Inflammatory macrophage (primary cell): ENCODE data around the gene RASAL2.
"Not testable (repeated sequence)": the region's sequence is repeated elsewhere in the genome, so short reads cannot be mapped to it uniquely, and the experiment has no call there.

ENCODE experiments used
- DNase-seq, 2 donors: peaks; one replicate each; pipeline ENCODE4 v3.0.0-alpha.2; 2020 to 2022

RASAL2 gene

DNA sequence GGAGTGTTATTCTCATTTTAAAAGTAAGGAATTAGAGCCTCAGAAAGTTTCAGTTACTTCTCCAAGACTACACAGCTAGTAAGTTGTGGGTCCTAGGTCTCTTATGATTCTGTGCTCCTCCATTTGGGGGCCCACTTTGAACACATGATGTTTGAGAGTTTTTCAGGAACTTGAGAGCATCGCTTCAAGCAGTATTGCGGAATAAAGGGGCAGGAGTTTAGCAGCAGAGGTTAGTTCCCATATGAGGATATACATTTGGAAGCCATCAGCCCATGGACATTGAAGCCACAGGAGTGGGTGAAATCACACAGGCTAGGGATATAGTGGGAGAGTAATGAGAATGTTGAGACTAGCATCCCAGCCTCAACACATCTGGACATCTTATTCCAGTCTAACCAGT, 143.2 kb downstream of the RASAL2 start:
- peak; percentile 64 to 72 for DNase-seq

DNA sequence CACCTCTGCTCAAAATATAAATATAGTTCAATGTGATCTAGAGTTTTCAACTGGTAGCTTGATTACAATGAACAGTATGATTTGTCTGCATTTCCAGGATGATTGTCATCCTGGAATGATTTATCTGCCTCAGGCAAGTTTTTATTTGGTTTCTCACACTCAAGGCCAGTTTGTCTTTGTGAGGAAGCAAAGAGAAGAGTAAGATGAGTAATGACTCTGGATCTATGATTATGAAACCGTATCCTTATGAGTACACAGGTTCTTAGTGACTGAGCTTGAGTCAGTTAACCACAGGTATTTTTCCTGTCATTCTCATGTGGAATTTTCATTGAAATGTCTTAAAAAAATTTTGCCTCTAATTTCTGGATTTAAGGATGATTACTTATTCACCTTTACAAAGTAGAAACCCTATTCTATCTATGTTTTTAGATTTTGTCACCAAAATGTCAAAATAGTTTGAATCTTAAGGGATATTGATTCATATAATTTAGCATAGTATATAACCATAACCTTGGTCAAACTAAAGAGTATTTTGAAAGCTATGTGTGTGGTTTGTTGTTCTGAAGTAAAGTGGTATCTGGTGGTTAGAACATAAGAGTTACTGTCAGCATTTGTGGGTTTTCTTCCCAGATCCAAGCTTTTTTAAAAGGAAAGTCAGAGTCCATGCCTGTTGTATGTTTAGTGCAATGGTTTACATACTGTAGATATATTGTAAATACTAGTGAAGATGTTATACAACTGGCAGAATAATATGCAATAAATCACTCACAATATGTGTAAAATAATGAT, 145.0 kb downstream of the RASAL2 start:
- DNase-seq = peak; percentile 21 to 57

DNA sequence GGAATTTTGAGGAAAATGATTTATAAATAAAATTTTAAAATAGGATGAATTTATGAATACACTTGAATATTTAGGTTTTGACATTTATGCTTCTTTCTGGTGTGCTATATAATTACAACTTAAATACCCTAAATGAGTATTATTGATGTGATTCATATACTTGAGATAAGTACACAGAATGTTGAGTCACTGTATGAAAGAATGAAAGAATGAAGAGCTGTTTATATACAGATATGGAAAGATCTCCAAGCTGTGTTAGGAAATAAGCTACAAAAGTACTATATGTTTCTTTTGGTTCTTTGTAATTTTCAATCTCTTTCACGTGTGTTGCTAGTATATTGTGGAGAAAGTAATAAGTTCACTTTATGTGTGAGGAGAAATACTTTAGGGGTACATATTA, 147.2 kb downstream of the RASAL2 start:
- no peak for DNase-seq

DNA sequence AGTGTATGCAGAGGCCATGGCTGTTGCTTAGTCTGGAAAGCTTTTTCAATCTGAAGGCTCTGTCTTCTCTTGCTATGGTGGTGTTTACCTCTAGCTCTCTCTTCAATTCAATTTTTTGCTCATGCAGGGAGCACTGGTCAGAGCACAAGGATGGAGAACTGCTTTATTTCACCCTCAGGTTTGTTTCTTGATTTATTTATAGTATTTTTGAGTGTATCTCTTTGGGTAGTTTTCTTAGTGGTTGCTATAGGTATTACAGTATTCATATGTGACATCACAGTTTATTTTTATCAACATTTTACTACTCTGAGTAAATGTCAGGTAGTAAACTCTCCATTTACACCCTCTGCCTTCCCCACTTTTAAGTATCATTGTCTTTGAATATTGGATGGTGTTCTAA, 147.9 kb downstream of the RASAL2 start:
- no peak for DNase-seq

DNA sequence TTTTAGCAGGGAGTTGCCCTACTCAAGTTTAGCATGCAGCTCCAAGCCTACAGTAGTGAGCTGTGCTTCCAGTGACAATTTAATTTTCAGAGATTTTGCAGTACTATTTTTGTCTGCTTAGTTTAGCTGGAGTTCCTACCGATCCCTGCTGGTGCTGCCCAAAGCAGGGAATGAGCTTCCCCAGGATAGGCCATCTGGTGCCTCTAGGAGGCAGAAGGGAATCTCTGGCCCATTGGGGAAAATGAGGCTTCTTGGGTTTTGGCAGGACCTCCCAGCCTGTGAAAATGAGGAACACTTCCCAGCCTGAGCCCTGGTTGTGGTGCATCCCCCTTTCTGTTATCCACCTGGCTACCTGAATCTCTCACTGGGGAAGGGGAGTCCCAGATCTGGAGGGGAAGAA, 149.2 kb downstream of the RASAL2 start:
- no peak for DNase-seq

DNA sequence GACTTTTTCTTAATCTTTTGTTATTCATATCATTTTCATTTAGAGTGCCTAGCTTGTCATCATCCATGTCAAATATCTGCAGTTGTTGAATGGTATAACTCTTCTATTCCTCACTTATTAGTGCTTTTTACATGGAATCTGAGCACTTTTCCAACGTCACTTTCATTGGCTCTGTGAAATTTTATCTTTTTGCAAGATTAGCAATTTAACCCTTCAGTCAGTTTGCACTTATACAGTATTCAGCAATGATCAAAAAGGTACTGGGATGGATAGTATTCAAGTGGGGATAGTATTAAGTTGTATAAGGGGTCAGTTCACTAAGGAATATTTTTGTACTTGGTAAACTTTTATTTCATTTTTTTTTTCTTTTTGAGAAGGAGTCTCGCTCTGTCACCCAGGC, 150.0 kb downstream of the RASAL2 start:
- DNase-seq = no peak

DNA sequence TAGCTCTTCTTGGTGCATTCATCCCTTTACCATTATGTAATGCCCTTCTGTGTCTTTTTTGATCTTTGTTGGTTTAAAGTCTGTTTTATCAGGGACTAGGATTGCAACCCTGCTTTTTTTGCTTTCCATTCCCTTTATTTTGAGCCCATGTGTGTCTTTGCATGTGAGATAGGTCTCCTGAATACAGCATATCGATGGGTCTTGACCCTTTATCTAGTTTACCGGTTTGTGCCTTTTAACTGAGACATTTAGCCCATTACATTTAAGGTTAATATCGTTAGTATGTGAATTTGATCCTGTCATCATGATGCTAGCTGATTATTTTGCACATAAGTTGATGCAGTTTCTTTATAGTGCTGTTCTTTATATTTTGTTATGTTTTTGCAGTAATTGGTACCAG, 154.4 kb downstream of the RASAL2 start:
- not testable (repeated sequence) for DNase-seq

DNA sequence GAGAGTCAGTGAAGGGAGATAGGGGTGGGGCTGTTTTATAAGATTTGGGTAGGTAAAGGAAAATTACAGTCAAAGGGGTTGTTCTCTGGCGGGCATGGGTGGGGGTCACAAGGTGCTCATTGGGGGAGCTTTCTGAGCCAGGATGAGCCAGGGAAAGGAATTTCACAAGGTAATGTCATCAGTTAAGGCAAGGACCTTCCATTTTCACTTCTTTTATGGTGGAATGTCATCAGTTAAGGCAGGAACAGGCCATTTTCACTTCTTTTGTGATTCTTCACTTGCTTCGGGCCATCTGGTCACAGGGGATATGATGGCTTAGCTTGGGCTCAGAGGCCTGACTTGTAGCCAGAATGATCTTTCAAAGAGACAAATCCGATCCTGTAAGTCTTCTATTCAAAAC, 159.7 kb downstream of the RASAL2 start:
- DNase-seq = not testable (repeated sequence)

DNA sequence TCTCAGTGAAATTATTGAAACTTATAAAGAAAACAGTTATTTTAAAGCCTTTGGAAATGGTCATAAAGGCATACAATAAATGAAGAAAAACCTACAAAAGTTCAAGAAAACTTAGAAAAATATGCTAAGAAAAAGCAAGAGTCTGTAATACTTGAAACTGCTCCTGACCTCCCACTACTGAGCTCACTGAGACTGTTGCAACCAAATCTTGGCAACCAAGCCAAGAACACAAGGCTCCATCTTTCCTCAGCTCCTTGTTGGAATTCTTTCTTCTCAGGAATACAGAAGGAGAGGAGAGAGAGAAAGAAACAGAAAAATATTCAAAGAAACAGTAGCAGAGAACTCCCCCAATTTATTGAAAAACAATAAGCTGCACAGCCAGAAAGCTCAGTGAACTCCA, 160.5 kb downstream of the RASAL2 start:
- DNase-seq = no peak

DNA sequence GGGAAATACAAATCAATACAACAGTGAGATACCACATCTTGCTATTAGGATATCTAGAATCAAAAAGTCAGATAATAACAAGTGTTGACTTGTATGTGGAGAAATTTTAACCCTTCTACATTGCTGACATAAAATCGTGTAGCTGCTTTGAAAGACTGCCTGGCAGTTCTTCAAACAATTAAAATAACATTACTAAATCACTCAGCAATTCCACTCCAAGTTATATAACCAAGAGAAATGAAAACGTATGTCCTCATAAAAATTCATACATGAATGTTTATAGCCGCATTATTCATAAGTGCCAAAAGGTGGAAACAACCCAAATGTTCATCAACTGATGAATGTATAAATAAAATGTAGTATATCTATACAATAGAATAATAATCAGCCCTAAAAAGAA, 164.6 kb downstream of the RASAL2 start:
- no peak for DNase-seq

DNA sequence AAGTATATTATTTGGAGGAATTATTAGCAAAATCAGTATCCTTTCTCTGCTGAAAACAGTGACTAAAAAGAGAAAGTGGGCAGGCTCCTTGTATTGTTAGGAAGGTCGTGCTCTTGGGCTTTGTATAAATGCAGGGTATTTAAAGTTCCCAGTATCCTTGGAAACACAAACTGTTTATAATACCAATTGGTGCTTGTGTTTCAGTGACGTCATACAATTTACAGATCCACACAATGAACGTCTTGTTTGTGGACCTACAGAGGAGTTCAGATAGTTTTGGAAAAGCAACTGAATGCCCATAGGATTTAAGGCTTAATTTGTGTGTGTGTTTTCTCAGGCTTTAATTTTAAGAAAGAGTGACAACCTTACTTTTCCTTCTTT, 168.2 kb downstream of the RASAL2 start:
- DNase-seq = no peak

DNA sequence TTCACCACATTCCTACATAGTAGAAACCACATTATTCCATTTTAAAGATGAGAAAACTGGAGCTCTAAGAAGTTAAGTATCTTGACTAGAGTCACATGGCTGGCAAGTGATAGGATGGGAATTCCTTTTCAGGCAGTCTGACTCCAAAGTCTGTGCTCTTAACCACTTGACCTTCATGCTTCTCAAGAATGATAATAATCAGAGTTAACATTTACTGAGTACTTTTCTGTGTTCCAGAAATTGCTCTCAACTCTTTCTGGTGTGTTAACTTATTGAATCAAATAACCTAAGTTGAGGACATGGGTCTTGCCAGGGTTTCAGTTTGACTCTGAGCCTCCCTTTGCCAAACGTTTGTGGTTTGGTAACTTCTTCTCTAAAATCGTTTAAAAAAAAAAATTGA, 169.4 kb downstream of the RASAL2 start:
- no peak for DNase-seq

DNA sequence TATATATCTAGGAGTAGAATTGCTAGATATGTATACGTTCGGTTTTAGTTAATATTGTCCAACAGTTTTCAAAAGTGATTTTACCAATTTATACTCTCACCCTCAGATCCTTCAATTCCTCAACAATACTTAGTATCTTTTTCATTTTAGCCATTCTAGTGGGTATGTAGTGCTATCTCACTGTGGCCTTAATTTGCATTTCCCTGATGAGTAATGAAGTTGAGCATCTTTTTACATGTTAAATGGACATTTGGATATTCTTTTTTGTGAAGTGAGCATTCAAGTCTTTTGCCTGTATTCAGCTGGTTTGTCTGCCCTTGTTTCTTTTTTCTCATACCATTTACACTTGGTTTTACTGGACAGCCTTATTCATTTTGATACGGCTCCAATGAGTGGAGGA, 172.2 kb downstream of the RASAL2 start:
- DNase-seq = no peak

DNA sequence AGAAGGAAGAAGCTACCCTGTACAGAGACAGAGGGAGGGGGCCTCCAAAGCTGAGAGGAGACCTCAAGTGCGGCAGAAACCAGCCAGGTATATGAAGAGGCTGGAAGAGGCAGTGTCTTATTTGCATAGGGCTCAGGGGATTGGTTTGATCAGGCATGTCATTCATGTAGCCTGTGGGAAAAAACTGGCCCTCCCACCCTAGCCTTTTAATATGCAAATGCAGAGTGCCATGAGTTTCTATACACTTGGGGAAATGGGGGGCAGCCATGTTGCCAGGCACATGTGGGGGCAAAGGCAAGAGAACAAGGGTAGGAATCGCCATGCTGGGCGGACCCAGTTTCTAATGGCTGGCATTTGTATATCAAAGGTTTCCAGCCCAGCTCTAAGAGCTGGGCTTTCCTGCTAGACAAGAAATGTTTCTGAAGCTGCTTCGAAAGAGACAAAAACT, 172.7 kb downstream of the RASAL2 start:
- DNase-seq = no peak

DNA sequence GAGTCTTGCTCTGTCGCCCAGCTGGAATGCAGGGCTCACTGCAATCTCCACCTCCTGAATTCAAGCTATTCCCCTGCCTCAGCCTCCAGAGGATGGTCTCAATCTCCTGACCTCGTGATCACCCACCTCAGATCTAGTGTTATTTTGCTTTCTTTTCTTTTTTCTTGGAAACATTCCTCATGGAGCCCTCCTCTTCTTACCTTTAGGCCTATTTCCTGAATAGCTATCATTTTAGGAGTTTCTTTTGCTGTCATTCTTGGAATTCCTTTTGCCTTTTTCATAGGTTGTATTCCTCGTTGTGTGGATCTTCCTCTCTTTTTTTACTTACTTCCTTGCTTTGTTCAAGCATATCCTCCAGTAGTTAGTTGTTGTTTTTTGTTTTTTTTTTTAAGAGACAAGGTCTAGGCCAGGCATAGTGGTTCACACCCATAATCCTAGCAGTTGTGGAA, 173.8 kb downstream of the RASAL2 start:
- no peak for DNase-seq

DNA sequence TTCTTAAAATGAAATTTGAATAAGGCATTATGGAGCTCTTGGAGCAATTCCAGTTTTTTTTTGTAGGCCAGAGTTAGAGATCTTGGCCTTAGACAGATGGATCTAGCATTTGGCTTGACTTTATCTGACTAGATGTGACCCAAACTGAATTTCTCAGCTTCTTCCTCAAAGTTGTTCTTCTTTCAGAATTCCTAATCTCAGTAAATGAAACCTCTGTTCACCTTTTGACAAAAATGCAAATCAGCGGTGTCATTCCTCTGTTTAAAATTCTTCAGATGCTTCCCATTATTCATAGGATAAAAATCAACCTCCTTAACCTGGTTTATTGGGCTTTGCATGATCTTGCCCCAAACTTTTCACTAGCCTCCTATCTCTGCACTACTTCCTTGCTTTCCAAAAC, 177.6 kb downstream of the RASAL2 start:
- no peak for DNase-seq

DNA sequence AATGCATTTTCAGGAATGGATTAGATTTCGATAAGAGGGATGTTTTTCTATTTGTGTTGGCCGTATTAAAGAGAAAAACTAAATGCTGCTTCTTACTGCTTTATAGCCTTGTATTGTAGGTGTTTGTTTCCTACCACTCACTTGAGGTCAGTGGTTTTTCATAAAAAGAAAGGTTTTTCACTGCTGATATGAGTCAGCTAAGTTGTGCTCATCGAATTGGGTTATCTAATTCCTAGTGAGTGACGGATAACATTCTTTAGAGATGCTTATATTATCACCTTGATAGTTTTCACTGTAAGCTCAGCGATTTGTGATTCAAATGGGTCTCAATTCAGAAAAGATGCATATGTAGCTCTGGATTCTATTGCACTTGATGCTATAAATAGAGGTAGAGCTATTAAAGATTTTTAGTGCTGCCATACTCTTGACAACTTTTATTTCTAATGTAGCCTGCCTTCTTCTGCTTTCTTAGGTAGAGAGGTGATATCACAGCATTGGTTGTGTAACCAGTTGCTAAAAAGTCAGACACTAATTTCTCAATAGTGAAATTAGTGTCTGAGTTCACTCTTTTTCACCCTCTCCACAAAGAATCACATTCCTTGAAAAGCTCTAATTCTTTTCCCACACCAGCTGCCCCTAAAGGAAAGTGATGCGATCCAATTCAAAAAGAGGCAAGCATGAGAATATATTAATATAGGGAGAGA, 180.0 kb downstream of the RASAL2 start:
- peak; percentile 42 to 56 for DNase-seq

DNA sequence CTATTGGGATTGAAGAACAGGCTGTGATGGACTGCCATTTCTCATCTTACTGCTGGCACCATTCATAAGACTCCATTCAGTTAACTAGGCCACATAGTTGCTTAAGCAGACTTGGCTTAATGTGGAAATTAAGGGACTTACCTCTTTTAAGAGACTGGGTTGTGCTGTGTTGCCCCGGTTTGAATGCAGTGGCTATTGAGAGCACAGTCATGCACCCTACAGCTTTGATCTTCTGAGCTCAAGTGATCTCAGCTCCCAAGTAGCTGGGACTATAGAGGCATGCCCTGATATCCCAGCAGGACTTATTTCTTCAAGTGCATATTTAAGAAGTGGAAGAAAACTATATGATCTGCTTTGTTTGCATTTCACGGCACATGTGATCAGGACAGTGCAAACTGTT, 181.1 kb downstream of the RASAL2 start:
- DNase-seq = peak in 1 of 2 donors; percentile 34

DNA sequence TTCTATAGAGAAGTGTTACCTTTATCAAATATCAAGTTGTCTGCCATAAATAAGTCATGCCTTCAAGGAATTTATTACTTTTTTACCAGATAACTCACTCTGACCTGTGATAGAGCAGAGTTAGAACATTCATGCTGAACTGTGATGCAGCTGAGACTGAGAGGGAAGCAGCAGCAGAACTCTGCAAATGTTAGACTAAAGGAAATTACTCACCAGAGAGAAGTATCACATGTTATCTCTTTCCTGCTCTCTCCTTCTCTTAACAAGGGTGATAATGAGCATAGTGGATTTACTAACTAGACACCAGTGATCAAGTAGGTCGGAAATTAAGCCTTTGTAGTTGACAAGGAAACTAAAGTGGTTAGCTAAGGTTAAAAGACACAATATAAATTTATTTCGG, 181.6 kb downstream of the RASAL2 start:
- peak; percentile 47 to 50 for DNase-seq

DNA sequence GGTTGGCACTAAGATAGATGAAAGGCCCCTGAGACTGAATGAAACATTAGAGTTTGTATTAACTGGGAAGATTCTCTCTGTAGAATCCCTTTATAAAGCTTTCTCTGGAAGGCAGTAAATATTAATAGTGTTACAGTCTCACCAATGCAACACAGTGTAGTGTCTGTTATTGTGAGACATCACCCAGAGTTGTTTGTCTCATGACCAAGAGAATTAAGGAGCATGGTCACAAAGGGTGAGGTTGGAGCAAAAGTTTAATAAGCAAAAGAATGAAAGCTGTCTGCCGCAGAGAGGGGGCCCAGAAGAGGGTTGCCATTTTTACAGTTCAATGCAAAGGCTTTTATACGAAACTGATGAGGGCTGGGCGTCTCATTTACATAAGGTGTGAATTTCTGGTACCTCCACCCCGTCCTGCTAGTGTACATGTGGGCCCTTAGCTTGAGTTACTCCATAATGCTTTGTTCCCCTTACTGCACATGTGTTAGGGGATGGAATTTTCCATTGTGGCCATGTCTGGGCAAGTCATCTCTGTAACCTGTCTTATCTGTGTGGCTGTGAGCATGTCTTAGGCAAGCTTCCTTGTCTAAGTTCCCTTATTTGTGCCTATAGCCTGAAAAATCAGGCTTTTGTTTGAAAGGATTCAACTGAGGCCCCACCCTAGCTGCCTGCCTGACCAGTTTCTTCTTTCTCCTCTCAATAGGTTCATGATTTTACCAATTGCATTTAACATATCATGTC, 184.1 kb downstream of the RASAL2 start:
- DNase-seq = peak; percentile 82 to 86

DNA sequence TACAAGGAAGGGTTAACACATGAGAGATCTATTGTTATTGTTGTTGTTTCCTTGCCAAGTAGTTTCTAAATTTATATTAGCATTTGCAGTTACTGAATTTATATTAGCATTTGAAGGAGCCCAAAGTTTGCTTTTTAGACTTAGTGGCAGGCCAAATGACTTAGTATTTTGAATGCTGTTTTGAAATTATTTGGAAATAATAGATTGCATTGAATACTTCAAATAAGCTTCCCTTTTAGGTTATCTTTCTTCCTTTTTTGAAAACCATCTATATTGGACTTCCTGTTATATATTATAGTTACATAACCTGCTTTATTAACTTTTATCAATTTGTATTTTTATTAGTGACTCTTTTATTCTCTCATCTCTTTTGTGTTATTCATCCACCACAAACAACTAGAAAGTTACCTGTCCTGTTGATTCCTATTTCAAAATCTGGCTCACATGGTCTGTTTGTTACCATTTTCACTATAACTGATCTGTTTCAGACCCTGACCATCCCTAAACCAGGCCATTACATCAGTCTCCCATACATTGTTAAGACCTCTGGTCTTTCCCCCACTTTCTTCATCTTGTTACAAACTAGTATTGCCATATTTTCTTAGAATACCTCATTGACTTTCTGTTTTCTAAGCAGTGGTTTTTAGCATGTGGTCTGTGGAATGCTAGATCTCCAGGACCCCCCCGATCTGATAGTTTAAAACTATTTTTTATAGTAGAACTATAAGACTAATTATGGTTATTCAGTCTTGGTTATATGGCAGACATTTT, 185.2 kb downstream of the RASAL2 start:
- peak; percentile 25 to 84 for DNase-seq

DNA sequence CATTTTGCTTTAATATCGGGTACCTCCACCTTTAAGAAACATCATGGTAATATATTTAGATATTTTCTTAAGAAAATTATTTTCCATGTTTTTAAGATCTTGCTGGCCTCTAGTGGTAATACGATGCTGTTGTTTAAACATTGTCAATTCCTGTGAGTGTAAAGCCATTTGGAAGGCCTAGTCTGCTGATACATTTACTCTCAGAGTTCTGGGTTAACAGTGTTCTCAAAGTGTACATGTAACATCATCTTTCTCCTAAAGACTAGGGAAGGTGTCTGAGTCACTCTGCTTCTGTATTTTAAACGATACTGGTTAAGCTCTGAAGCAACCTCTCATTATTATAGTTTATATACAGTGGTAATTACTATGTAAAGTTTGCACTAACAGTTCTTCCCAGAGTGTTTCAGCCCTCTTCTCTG, 189.1 kb downstream of the RASAL2 start:
- peak; percentile 71 to 76 for DNase-seq

DNA sequence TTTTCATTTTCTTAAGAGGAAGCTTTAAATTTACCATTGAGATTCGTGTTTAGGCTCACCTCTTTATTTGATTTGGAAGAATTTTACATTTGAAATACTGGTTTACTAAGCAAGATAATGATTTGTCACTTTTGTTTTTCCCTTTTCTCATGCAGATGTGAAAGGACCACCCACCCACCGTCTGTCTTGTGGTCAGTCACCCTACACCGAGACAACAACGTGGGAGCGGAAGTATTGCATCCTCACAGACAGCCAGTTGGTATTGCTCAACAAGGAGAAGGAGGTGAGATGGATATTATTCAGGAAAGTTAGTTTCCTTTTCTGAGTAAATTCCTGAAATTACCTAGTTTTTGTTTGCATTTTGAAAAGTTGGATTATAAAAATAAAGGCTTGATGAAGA, 189.5 kb downstream of the RASAL2 start:
- peak; percentile 82 to 95 for DNase-seq
